ENCODE data around the gene HLA-DMA.
"Not testable (repeated sequence)": the region's sequence is repeated elsewhere in the genome, so short reads cannot be mapped to it uniquely, and the experiment has no call there.

Gene HLA-DMA

DNA sequence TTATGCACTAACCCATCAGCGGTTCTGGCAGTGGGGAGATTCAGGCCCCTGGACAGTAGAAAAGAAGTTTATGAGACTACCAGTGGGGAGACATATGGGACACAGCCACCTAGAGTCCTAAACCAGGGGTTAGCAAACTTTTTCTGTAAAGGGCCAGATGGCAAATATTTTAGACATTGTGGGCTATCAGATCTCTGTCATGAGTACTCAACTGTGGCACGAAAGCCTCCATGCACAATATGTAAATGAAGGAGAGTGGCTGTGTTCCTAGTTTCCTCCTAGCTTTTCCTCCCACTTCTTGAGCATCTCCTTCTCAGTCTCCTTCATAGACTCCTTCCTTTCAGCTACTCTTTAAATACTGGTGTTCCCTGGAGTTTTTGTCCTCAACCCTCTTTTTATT lies 3.3 kb upstream of the HLA-DMA start:
- in situ Hi-C loops (cut with HindIII; ENCODE audit: low sequenced_read_pairs): no loop called here

DNA sequence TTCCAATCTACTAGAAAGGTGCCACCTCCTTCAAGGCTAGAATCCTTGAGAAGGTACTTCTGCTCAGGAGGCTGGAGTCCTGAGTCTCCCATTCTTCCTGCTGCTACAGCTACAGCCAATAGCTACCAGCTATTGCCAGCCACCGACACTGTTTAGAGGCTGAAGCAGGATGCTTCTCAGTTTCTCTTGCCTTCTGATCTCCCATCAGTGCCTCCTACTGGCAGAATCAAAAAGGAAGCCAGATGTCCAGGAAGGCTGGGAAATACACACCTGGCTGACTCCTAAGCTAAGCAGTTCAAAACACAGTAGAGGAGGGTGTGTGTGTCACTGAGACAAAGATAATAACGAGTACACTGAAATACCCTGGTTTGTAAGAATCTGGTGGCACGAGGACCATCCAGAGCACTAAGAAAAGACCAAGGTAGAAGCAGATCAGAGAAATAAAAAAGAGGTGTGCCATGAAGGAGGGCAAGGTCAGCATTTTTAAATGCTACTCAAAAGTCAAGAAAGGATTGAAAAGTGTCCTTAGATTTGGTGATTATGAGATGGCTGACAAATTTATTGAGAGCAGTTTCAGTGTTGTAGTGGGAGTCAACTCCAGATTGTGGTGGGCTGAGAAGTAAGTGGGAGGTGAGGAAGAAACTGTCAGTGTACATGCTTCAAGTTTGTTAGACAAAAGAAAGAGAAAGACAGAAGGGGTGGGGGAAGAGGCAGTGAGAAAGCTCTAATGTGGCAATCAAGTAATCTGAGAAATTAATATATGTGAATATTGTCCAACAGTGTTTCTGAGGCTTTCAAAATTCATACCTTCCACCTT lies 2.3 kb upstream of the HLA-DMA start:
- in situ Hi-C loops (cut with HindIII; ENCODE audit: low sequenced_read_pairs): no loop called here

DNA sequence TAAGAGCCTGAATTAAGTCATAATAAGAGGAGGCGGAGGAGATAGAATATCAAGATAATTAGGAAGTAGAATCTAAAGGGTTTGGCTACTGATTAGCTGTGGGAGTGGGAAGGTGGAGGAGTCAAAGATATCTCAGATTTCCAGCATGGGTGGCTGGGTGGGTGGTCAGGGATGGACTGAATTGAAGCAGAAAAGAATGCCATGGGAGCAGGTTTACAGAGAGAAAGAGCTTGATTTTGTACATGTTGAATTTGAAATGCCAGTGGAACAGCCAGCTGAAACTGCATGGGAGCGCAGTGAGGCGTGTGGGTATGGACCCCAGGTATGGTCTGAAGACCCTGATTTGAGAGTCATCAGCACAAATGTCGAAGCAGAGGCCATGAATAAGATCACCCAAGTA lies 1.4 kb upstream of the HLA-DMA start:
- in situ Hi-C loops (cut with HindIII; ENCODE audit: low sequenced_read_pairs): no loop called here

DNA sequence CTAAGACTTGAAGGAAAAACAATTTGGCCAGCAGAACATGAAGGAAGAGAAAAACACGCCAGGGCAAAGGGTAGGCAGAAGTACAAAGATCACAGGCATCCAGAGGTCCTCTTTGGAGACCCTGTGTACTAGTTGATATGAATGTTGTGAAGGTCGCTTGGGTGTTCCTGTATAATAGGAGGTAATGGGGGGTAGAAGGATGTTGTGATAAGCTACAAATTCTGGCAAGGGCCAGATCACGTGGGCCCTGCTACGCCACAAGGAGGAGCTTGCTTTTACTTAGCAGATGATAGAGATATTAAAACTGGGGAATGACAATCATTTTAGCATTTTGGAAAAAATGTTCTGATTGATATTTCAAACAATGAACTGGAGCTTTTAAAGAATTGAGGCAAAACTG lies 878 bp upstream of the HLA-DMA start:
- in situ Hi-C loops (cut with HindIII; ENCODE audit: low sequenced_read_pairs): no loop called here

DNA sequence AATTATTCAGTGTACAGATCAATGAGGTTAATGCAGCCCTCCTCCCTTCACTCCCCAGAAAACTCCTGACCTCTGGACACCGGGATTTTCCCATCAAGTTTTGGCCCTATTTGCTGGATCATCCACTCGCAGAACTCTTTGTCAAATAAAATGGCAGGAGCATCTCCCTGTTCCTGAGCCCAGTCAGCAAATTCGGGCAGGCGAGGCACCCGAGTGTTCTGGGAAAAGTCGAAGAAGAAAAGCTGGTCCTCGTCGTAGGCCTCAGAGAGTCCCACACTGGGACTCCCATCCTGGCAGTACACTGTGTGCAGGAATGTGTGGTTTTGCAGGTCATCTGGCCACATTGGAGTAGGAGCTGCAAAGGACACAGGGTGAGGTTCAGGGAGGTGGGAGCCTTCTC lies 2.4 kb downstream of the HLA-DMA start:
- in situ Hi-C loops (cut with HindIII; ENCODE audit: low sequenced_read_pairs): no loop called here

DNA sequence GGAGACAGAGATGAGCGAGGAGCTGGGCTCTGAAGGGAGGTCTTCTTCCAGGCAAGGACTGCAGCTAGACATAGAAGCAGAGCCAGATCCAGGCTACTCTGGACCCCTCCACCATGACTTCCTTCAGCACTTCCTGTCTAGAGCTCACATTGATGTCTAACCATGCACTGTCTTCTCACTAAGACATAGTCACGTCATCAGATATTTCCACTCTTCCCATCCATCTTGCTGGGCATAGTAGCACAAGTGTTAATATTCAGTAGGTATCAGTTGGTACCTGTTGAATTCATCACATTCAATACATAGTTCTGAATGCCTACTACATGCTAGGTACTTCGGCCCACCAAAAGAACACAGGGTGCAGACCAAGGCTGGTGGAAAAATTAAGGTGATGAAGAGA lies 2.9 kb downstream of the HLA-DMA start:
- in situ Hi-C loops (cut with HindIII; ENCODE audit: low sequenced_read_pairs): no loop called here

DNA sequence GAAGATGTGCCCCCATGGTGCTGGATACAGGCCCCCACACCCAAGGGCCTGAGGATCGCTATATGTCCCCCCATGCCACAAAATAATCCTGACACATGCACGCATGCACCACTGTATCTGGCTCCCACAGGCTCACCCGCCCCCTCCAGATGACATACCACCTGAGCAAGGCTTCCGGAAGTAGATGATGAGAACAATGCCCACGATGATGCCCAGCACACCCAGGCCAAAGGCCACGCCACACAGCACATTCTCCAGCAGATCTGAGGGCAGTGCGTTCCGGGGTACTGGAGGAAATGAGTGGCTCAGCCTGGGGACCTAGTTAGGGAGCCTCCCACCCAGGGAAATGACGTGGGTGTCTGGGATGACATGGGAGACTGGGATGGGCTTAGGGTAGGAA lies 3.8 kb downstream of the HLA-DMA start:
- in situ Hi-C loops (cut with HindIII; ENCODE audit: low sequenced_read_pairs): no loop called here

DNA sequence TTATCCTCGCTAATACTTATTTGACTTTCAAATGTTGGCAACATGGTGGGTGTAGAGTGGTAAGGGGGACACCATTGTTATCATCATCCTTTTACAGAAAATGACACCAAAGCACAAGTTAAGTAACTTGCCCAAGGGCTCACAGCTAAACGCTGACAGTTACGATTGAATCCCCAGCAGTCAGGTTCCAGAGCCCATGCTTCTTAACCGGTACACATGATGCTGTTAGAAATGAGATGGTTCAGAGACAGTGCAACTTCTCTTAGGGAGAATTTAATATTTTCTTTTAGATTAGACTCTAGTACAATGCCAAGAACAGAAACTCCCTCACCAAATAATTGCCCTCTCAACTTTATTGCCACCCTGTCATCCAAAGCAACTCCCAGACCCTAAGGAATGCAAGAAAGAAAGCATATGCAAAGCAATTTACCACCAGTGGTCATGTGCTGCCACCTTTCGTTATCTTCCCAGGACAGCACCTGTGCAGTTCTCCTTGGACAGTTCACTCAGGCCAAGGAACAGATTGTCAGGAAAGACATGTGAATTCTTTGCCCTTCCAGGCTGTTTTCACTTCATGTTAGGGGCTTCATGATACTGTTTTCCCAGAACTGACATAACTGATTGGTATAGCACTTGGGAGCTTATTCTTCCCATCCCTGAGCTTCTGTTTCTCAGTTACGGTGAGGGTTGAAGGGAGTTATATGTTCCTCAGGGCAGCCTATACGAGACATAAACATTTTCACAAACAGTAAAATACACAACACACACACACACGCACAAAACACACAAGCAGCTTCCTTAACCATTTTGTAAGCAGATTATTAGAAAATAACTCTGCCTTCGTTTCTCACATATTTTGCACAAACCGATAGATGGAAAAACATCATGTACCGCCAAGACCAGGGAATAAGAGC lies 5.1 kb downstream of the HLA-DMA start:
- in situ Hi-C loops (cut with HindIII; ENCODE audit: low sequenced_read_pairs): no loop called here

DNA sequence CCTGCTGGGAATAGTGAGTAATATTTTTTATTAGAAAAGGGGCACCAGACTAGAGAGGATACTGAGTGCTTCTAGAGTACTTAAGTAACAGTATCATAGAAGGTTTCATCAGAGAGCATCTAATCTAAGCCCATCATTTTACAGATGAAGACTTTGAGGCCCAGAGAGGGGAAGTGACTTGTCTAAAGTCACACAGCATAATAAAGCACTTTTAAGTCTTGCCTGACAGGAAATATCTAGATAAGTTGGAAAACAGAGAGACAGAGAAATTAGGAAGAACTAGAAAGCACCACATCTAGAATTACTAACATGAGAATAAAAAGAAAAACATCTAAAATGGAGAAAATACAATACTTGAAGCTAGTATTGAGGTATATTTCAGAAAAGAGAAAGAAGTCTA lies 6.0 kb downstream of the HLA-DMA start:
- in situ Hi-C loops (cut with HindIII; ENCODE audit: low sequenced_read_pairs): no loop called here

DNA sequence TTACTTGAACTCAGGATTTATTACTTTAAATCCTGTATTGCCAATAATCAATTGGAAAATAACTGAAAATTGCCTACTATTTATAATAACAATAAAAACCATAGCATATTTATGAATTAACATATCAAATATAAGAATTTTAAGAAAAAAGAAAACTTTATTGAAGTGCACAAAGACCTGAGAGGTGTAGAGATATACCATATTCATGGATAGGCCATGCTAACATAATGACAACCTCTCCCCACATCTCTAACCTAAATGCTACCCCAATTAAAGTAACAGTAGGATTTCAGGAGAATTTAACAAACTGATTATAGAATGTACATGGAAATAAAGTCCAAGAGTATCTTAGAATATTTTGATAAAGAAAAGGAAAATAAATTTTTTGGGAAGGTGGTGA lies 6.9 kb downstream of the HLA-DMA start:
- in situ Hi-C loops (cut with HindIII; ENCODE audit: low sequenced_read_pairs): no loop called here

DNA sequence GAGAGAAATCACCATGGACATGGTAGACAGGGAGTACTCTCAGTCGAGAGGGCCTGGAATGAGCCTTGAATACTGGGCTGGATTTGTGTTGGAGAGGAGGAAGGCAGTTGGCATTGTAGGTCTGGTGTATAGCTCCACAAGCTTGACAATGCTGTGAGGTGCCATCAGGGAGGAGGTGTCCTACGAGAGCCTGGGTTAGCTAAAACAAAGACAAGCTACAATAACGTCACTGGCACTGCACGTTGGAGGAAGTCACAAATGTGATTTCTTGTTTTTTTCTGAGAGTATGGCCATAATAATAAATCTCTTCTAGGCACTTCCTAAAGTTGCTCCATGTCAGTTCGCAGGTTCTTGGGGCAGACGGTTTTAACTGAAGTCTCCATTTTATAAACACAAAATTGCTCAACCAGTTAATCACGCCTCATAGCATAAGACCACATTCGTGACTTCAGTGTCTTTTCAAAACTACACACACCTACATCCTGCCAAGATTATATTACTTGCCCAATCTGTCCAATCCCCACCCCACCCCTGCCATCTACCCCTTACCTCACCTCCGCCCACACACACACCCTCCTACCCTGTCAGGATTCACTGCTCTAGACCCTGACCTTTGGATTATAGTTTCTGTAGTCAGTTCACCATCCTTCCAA lies 7.7 kb downstream of the HLA-DMA start:
- in situ Hi-C loops (cut with HindIII; ENCODE audit: low sequenced_read_pairs): no loop called here

DNA sequence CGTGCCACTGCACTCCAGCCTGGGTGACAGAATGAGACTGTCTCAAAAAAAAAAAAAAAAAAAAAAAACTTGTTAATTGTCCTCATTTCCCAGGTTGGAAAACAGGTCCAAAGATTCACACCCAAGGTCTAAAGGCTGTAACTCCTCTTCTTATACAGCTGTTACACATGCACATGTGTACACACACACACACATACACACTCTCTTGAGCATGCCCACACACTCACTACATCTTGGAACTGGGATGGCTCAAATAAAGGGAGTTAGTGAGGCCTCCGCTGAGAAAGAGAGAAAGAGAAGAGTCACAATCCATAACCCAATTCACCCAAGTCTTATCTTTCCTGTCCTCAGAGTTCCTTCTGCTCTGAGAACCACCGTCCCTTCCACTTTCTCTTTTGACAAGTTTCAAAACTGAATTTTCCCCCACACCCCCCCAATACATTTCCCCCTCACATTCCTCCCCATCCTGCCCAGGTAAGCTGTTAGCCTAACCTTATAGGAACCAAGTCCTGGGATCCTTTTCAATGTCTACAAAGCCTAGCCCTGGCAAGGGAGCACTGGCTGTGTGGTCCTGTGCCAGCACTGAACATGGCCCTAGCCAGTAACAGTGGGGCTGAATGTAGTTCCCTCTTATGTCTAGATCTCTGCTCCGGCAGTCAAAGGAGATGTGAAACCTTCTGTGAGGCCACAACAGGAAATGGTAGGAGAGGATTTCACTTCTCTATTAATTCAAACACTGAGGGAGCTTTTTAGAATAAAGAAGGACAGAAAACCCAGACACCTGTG lies 8.8 kb downstream of the HLA-DMA start:
- in situ Hi-C loops (cut with HindIII; ENCODE audit: low sequenced_read_pairs): no loop called here

DNA sequence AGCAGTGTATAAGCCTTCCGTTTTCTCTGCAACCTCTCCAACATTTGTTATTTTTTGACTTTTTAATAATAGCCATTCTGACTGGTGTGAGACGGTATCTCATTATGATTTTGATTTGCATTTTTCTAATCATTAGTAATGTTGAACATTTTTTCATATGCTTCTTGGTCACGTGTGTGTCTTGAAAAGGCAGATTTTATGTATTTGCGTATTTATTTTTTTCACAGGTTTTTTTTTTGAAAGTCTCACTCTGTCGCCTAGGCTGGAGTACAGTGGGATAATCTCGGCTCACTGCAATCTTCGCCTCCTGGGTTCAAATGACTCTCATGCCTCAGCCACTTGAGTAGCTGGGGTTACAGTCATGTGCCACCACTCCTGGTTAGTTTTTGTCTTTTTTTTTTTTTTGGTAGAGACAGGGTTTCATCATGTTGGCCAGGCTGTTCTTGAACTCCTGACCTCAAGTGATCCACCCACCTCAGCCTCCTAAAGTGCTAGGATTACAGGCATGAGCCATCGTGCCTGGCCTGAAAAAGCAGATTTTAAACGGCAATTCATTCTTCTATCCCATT lies 10.3 kb downstream of the HLA-DMA start:
- in situ Hi-C loops (cut with HindIII; ENCODE audit: low sequenced_read_pairs): not testable (repeated sequence)

DNA sequence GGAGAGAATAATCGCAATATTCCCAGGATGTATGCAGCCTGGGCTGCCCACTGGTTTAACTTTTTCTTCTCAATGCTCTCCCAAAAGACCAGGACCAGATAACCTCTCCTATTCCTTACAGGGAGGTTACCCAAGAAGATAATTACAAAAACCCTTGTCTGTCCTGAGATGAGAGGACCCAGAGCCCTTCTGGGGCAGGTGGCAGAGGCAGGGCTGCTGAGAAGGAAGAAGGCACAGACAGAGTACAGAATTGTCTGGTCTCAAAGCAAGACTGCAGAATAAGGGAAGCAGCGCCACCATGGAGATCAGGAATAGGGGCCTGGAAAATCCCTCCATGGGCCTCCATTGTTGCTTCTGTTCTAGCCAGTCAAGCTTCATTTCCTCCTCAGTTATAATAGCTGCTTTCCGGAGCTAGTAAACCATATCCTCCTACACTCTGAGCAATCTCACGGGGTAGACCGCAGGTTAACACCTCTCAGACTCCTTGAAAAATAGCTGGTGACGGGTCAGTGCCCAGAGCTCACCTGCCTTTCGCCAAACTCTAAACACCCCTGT lies 11.6 kb downstream of the HLA-DMA start:
- in situ Hi-C loops (cut with HindIII; ENCODE audit: low sequenced_read_pairs): no loop called here

DNA sequence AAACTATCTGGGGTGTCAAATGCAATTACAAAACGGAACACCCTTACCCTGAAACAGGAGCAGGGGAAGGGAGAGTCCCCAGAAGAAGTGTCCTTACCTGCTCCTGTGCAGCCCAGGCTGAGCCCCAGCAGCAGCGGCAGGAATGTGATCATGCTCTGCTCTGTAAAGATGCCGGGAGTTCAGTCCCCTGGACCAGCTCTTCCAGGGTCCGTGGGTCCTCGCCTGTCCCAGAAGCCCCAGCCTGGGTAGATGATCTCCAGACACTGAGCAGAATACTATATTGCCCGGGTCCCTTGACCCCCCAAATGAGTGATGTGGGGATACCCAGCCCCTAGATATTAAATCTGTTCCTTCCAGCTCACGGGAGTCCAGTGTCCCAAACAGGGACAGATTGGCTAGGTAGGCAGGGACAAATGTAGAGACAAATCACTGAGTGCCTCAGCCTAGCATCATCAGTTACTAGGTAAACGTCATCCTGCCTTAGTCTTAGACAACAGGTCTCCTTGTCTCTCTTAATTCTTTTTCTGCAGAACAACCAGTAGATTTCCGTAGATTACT lies 12.2 kb downstream of the HLA-DMA start, which contains the start of gene HLA-DMB:
Gene HLA-DMB, minus strand, starts transcription at position 373 of the 558 bp plus-strand sequence. Its CDS starts 221 bp downstream, at position 152.
- in situ Hi-C loops (cut with HindIII; ENCODE audit: low sequenced_read_pairs): no loop called here

DNA sequence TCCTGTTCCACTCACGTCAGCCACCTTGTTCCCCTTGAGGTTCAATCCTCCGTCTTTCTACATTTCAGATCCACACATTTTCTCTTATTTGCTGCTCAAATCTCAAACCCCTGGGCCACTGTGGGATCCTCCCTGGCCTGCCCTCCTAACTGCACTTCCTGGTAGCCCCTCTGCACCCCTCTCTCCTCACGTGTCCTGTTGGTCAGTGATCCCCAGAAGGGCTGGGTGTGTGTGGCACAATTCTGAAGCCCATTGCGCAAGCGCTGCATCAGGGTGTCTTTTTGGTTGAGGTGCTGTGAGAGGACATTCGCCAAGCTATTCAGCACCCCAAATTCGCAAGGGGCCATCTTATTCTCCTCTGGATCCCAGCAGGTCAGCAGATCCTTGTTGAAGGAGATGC lies 14.4 kb downstream of the HLA-DMA start:
- in situ Hi-C loops (cut with HindIII; ENCODE audit: low sequenced_read_pairs): no loop called here

DNA sequence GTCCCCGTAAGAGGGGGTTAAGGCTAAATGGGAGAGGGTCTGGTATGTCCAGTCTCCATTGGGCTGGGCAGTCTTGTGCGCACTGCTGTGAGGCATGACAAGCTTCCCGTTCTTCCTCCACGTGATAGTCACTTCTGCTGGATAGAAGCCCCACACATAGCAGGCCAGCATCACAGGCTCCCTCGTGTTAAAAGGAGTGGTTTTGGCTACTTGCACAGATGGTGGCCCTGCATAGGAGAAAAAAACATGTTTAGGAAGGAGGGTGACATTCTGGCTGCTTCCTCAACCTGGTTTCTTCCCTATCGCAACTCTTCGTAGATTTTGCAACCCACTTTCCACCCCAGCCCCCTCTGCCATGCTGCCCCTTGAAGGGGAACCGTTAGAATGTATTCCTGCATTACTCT lies 15.7 kb downstream of the HLA-DMA start:
- in situ Hi-C loops (cut with HindIII; ENCODE audit: low sequenced_read_pairs): no loop called here

DNA sequence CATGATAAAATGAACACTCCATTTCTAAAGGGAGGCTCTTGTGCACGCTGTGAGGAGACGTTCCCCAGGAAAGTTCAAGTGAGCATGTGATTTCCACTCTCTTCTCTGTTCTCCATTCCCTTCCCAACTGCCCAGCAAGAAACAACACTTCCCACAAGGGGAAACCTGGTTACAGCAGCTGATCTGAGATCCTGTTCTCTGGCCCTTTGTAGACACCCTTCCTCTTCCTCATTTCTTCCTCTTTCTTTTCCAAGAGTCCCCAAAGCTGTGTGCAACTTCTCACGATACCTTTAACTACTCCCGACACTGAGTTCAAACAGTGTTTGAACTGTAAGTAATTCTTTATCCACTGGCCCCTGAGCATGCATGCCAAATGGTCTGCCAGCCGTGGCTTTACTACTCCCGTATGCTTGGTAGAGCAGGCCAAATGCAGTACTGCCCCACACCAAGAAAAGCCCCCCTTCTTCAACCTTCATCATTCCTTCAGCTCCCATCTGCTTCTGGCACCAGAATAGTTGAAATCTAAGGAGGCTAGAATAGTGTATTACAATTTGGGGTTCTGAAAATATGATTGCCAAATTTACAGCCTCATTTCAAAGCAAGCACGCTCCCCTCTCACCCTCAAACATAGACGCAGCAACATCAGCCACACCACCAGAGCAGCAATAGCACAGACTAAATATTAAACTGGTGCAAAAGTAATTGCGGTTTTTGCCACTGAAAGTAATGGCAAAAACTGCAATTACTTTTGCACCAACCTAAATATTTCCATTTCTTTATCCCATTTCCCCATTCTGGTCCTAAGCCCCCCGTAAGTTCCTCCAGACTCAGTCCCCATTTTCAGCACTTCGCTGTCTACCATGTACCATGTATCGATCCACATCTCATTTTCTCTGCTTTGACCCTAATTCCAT lies 16.4 kb downstream of the HLA-DMA start:
- in situ Hi-C loops (cut with HindIII; ENCODE audit: low sequenced_read_pairs): no loop called here
